SK-N-SH treated with all-trans-retinoic acid at 6 μM for 48 hours (cell line): ENCODE measurements around the gene VWA5B2.

ENCODE experiments used
- BACH2 ChIP-seq: fragments of 250-450 bp; sonication (Bioruptor Pico); IDR thresholded peaks from 2 replicates; pipeline ENCODE4 v1.9.0; 2021; ENCODE audit warnings: mild to moderate bottlenecking, borderline replicate concordance
- ESRRG ChIP-seq: fragments of 250-450 bp; sonication (Bioruptor Pico); IDR thresholded peaks from 2 replicates; pipeline ENCODE4 v1.6.1; 2021; ENCODE audit warnings: mild to moderate bottlenecking
- RARB ChIP-seq: fragments of 250-450 bp; sonication (Bioruptor Pico); IDR thresholded peaks from 2 replicates; pipeline ENCODE4 v1.8.0; 2021; ENCODE audit warnings: mild to moderate bottlenecking, moderate library complexity
- ZNF565 ChIP-seq: fragments of 450-650 bp; formaldehyde crosslinking; conservative IDR thresholded peaks from 2 replicates; pipeline ENCODE4 v1.5.0; 2020; ENCODE audit warnings: low read depth, mild to moderate bottlenecking, moderate library complexity
- TF ChIP-seq, protein P1 (sequence below): fragments of 250-450 bp; sonication (Bioruptor Pico); IDR thresholded peaks from 2 replicates; pipeline ENCODE4 v1.5.1; 2021; ENCODE audit warnings: mild to moderate bottlenecking, moderate library complexity

GRCh38 chr3:184211297-184211696 is 18.1 kb upstream of the VWA5B2 start:
- TF ChIP-seq, protein P1, sequence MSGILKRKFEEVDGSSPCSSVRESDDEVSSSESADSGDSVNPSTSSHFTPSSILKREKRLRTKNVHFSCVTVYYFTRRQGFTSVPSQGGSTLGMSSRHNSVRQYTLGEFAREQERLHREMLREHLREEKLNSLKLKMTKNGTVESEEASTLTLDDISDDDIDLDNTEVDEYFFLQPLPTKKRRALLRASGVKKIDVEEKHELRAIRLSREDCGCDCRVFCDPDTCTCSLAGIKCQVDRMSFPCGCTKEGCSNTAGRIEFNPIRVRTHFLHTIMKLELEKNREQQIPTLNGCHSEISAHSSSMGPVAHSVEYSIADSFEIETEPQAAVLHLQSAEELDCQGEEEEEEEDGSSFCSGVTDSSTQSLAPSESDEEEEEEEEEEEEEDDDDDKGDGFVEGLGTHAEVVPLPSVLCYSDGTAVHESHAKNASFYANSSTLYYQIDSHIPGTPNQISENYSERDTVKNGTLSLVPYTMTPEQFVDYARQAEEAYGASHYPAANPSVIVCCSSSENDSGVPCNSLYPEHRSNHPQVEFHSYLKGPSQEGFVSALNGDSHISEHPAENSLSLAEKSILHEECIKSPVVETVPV (CRISPR knock-in tag): peak; percentile 91
- TF ChIP-seq BACH2 (CRISPR knock-in tag) (no peak), ESRRG (CRISPR knock-in tag) (peak; percentile 94), RARB (CRISPR knock-in tag) (no peak), ZNF565 (CRISPR knock-in tag) (no peak)
